Myocyte (in vitro differentiated cells): ENCODE measurements around the gene ST3GAL4. TPM values are rescaled to one million over a fixed set of nuclear protein-coding genes. Genes with fewer than 3 reads are reported as not detected.
A peak's percentile ranks its signal among the peaks of the same experiment; 100 is the strongest.
"Not testable (repeated sequence)": the region's sequence is repeated elsewhere in the genome, so short reads cannot be mapped to it uniquely, and the experiment has no call there.

Source experiments
- DNase-seq: peaks from one replicate; pipeline ENCODE4 v3.0.0-alpha.2; 2012; ENCODE audit warnings: low read depth
- total RNA-seq: library from RNA; depleted of rRNA; stranded (reverse); fragments of >200 nt; gene quantifications from 2 replicates; pipeline ENCODE4 v1.2.3, GENCODE V29; 2014

Gene ST3GAL4
- total RNA-seq, 1 donor from 2014 or later: 24.2 TPM

DNA sequence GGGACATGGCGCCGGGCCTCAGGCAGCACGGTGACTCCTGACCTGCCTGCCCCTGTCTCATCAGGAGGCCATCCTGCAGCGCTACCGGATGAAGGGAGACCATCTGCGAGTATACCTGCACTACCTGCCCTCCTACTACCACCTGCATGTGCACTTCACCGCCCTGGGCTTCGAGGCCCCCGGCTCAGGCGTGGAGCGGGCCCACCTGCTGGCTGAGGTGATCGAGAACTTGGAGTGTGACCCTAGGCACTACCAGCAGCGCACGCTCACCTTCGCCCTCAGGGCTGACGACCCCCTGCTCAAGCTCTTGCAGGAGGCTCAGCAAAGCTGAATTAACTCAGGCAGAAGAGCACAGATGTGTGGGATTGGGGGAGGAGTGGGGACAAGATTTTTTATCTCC lies 10.2 kb upstream of the ST3GAL4 start:
- DNase-seq: no peak

DNA sequence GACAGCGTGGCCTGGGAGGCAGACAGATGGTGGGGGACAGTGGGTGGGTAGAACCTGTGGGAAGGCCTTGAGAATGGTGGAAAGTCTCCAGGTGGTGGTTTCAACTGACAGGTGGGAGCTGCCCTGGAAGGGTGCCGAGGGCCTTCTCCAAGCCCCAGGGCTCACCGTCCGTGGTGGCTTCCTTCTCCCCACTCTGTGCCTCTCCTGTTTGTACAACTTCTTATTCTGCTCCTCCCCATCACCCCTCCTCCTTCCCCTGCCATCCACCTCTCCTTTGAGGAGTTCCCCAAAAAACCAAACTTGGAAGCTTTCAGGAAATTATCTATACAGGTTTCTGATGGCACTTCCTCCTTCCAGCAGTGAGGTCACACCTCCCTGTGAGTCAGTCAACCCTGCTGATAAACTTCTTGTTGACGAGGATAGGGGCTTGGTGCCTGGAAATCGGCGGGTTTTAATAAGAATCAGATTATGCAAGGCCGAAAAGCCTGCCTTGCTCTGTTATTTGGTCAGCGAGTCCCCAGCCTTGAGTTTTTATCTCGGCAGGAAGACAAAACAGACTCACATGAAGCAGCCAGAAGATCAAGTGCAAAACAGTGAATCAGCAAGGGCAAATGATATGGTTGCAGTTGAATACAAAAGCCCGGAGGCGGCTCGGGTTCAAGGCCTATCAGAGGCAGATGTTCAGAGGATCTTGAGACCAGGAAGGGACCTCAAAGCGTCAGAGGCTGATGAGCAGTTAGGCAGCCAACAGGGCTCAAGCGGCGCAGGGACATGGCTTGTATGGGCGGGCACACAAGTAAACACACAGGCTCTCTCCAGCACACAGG lies 9.5 kb upstream of the ST3GAL4 start:
- no peak for DNase-seq

- no peak for DNase-seq
These were observed 8.9 kb upstream of the ST3GAL4 start for GRCh38 chr11:126346586-126346940.

- DNase-seq: not testable (repeated sequence)
These were observed 8.5 kb upstream of the ST3GAL4 start for GRCh38 chr11:126346946-126347345.

GRCh38 chr11:126347751-126348668 lies 7.5 kb upstream of the ST3GAL4 start:
- no peak for DNase-seq

DNA sequence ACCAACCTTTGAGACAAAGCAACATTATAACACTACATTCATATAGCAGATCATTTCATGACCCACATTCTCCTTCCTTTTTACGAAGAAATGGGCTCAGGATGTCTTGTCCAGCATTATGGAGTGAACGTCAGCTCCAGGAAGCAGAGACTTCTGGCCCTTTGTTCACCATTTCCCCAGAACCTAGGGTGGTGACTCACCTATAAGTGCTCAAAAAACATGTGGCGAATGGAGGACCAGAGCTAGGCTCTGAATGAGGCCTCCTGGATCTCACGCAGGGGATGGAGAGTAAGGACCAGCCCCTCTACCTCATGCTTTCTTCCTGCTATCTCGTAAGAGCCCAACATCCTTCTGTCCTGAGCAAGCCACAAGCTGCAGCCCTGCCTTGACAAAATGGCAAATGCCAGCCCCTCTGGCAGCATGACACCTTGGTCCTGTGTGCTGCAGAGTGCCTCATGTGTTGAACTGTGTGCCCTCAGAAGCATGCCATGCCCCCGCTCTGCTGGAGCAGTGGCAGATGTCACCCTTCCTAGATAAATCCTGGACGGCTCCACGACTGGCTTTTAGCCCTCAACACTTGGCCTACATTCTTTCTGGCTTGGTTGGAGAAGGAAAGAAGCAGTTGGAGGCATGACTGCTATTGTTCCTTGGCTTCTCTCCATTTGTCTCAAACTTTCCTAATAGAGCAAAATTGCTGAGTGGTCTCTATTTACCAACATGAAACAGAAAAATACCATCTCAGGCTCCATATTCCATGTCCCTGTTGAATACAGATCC lies 6.5 kb upstream of the ST3GAL4 start:
- peak; percentile 77 for DNase-seq

GRCh38 chr11:126350836-126351235 lies 4.7 kb upstream of the ST3GAL4 start:
- DNase-seq: no peak

DNA sequence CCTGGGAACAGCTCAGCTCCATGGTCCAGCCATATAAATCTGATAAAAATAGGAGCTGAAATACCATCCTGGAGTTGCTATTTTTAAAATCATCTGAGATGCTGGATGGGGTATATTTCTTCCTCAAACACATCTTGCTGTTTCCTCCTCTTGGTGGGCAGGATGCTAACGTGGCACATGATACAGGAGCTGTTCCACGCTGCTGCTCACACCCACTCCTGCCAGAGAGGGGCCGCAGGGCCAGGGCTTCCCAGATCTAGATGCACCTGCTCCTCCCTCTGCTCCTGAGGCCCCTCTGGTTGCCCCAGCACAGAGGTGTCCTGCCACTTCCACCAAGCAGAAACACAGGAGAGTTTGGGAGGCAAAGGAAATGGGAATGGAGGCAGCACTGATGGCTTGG lies 3.3 kb upstream of the ST3GAL4 start:
- DNase-seq: no peak

DNA sequence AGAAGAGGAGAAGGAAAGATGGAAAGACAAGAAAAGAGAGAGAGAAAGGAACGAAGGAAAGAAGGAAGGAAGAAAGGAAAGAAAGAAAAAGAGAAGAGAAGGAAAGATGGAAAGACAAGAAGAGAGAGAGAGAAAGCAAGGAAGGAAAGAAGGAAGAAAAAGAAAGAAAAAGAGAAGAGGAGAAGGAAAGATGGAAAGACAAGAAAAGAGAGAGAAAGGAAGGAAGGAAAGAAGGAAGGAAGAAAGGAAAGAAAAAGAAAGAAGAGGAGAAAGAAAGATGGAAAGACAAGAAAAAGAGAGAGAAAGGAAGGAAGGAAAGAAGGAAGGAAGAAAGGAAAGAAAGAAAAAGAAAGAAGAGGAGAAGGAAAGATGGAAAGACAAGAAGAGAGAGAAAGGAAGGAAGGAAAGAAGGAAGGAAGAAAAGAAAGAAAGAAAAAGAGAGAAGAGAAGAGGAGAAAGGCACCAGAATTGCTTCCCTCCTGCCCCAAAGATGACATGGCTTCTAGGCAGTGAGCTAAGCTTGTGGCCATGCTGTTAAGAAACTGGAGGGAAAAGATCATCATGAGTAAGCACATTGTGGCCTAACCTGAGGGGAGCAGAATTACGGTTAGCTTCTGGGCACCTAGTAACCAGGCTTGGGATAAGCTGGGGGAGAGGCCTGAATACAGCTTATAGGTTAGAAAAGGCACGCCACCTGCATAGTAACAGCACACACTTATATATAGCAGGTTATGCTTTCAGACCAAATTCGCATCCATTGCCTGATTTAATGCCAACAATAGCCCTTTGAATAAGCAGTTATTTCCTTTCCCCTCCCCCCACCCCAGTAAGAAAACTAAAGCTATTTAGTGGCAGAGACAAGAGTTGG lies 2.3 kb upstream of the ST3GAL4 start:
- no peak for DNase-seq

- no peak for DNase-seq
These were observed 709 bp upstream of the ST3GAL4 start for GRCh38 chr11:126354631-126355323.

- peak; percentile 74 for DNase-seq
These were observed 726 bp downstream of the ST3GAL4 start for GRCh38 chr11:126355926-126356897.

- DNase-seq: no peak
These were observed 1.8 kb downstream of the ST3GAL4 start for GRCh38 chr11:126357055-126357962.

- no peak for DNase-seq
These were observed 2.7 kb downstream of the ST3GAL4 start for GRCh38 chr11:126357969-126358762.

- no peak for DNase-seq
These were observed 3.3 kb downstream of the ST3GAL4 start for GRCh38 chr11:126358763-126359160.

- DNase-seq: peak; percentile 43
These were observed 4.1 kb downstream of the ST3GAL4 start for GRCh38 chr11:126359431-126360048.

GRCh38 chr11:126360049-126360446 lies 4.6 kb downstream of the ST3GAL4 start:
- no peak for DNase-seq
